Thoracic aorta (tissue), 2 donors: ENCODE data around the gene MLST8. TPM values are rescaled to one million over a fixed set of nuclear protein-coding genes. Genes with fewer than 3 reads are reported as not detected.

ENCODE experiments used
- ATAC-seq: fragments of 150-250 bp; one replicate; pipeline ENCODE4 v1.8.0; 2017; ENCODE audit warnings: low read depth; ENCODE audit not compliant: insufficient number of reproducible peaks, low FRiP score
- DNase-seq: peaks from one replicate; pipeline ENCODE4 v3.0.0-alpha.2; 2020; ENCODE audit warnings: low spot score
- H3K27ac ChIP-seq, 2 donors: fragments of 200-600 bp; sonication (generic); 1 replicate in 1 of 2; 2 replicates in 1 of 2; pipeline ENCODE4 v1.5.1; 2016; ENCODE audit warnings: mild to moderate bottlenecking in 2 of 2, moderate library complexity in 2 of 2
- H3K27me3 ChIP-seq: fragments of 200-600 bp; sonication (generic); replicated peaks from 2 replicates; pipeline ENCODE4 v1.6.0; 2016; ENCODE audit warnings: mild to moderate bottlenecking; ENCODE audit not compliant: insufficient read depth
- H3K36me3 ChIP-seq: fragments of 200-600 bp; sonication (generic); one replicate; pipeline ENCODE4 v1.5.1; 2016
- H3K4me1 ChIP-seq, 2 donors: fragments of 200-600 bp; sonication (generic); 1 replicate in 1 of 2; 2 replicates in 1 of 2; pipeline versions ENCODE4 v1.5.1 to v1.6.0; 2016; ENCODE audit warnings: low read depth in 2 of 2, mild to moderate bottlenecking in 1 of 2; ENCODE audit not compliant: control insufficient read depth in 1 of 2
- H3K4me3 ChIP-seq: fragments of 200-600 bp; sonication (generic); 2 replicates; pipeline ENCODE4 v1.5.1; 2016; ENCODE audit warnings: mild to moderate bottlenecking
- H3K9me3 ChIP-seq: fragments of 200-600 bp; sonication (generic); 2 replicates; pipeline ENCODE4 v1.5.1; 2016
- CTCF ChIP-seq: fragments of 200-600 bp; sonication (generic); IDR thresholded peaks from one replicate; pipeline ENCODE4 v1.5.1; 2019; ENCODE audit warnings: antibody characterized with exemption
- total RNA-seq, 2 donors: library from RNA; depleted of rRNA; stranded (reverse); fragments of >200 nt; gene quantifications; one replicate each; pipeline versions ENCODE4 v1.1.0 to v1.2.3, GENCODE V29; 2016

Gene MLST8
- total RNA-seq, 2 donors from 2014 or later: 13.7 to 47.7 TPM

GRCh38 chr16:2243781-2244180 is 38.5 kb downstream of the MLST8 start:
- no peak for TF ChIP-seq CTCF
- peaks cover 41% of the 10 kb centered on the region for H3K36me3 ChIP-seq
- DNase-seq: no peak
- H3K27ac ChIP-seq: no peak overlapping the region
- no peaks in the 10 kb centered on the region for H3K9me3 ChIP-seq
- H3K27me3 ChIP-seq: no peaks in the 10 kb centered on the region
- H3K4me3 ChIP-seq: no peak overlapping the region
- no peak for ATAC-seq
- H3K4me1 ChIP-seq: no peaks in the 10 kb centered on the region

- Histone ChIP-seq H3K36me3 (peaks cover 41% of the 10 kb centered on the region), H3K4me3 (no peak overlapping the region), H3K27me3 (no peaks in the 10 kb centered on the region), H3K9me3 (no peaks in the 10 kb centered on the region), H3K4me1 (no peaks in the 10 kb centered on the region), H3K27ac (no peak overlapping the region)
- ATAC-seq (no peak), DNase-seq (no peak)
- no peak for TF ChIP-seq CTCF
These were observed 39.0 kb downstream of the MLST8 start for GRCh38 chr16:2244301-2244700.

- no peak for ATAC-seq
- Histone ChIP-seq H3K4me1 (peaks cover under 1 to 3% of the 10 kb centered on the region in 2 donors), H3K27ac (no peak overlapping the region), H3K9me3 (no peaks in the 10 kb centered on the region), H3K27me3 (no peaks in the 10 kb centered on the region), H3K4me3 (no peak overlapping the region), H3K36me3 (peaks cover 41% of the 10 kb centered on the region)
- no peak for TF ChIP-seq CTCF
- no peak for DNase-seq
These were observed 39.9 kb downstream of the MLST8 start for GRCh38 chr16:2244926-2245795.

- H3K4me3 ChIP-seq: no peak overlapping the region
- peaks cover 7 to 11% of the 10 kb centered on the region in 2 donors for H3K4me1 ChIP-seq
- H3K27ac ChIP-seq: no peak overlapping the region
- no peaks in the 10 kb centered on the region for H3K27me3 ChIP-seq
- ATAC-seq (no peak), DNase-seq (no peak)
- no peaks in the 10 kb centered on the region for H3K9me3 ChIP-seq
- peaks cover 41% of the 10 kb centered on the region for H3K36me3 ChIP-seq
- TF ChIP-seq CTCF: no peak
These were observed 41.1 kb downstream of the MLST8 start for GRCh38 chr16:2246301-2246885.

- ATAC-seq (no peak), DNase-seq (no peak)
- no peak for TF ChIP-seq CTCF
- peak overlapping the region; percentile 81 for H3K4me3 ChIP-seq
- H3K36me3 ChIP-seq: peaks cover 35% of the 10 kb centered on the region
- peak overlapping the region; percentile 72 to 76 for H3K27ac ChIP-seq
- no peaks in the 10 kb centered on the region for H3K27me3 ChIP-seq
- H3K9me3 ChIP-seq: no peaks in the 10 kb centered on the region
- H3K4me1 ChIP-seq: peaks cover 12 to 19% of the 10 kb centered on the region in 2 donors
These were observed 45.5 kb downstream of the MLST8 start for GRCh38 chr16:2250652-2251295.
